HG03457 (cell line): ENCODE data around the gene OTP.

Source experiments
- ATAC-seq: cut with Tn5 transposase; IDR thresholded peaks from one replicate; pipeline ENCODE4 v1.9.1; 2021; ENCODE audit warnings: moderate number of reproducible peaks; ENCODE audit not compliant: unreplicated experiment

Gene OTP

GRCh38 chr5:77637998-77638762 lies at the start of gene OTP:
OTP (minus strand) TSS chr5:77638713; CDS start chr5:77638549, 164 bp downstream.
- no peak for ATAC-seq

- no peak for ATAC-seq
These were observed 44.7 kb upstream of the OTP start for GRCh38 chr5:77683171-77683732.

- ATAC-seq: no peak
These were observed 32.0 kb upstream of the OTP start for GRCh38 chr5:77670526-77670925.

DNA sequence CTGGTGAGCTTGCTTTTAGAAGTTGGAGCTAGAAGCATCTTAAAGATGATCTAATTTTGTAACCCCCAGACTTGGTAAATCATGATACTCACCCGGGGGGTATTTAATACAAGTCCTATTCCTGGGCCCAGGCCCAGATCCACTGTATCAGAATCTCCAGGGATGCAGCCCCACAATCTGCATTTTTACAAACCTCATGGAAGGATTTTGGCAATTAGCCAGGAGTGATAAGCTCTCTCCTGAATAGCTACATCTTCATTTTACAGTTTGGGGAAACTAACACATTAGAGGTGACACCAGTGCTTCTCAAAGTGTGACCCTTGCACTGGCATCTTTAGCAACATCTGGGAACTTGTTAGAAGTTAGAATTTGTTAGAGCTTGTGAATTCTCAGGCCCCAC lies 31.2 kb upstream of the OTP start:
- ATAC-seq: no peak

DNA sequence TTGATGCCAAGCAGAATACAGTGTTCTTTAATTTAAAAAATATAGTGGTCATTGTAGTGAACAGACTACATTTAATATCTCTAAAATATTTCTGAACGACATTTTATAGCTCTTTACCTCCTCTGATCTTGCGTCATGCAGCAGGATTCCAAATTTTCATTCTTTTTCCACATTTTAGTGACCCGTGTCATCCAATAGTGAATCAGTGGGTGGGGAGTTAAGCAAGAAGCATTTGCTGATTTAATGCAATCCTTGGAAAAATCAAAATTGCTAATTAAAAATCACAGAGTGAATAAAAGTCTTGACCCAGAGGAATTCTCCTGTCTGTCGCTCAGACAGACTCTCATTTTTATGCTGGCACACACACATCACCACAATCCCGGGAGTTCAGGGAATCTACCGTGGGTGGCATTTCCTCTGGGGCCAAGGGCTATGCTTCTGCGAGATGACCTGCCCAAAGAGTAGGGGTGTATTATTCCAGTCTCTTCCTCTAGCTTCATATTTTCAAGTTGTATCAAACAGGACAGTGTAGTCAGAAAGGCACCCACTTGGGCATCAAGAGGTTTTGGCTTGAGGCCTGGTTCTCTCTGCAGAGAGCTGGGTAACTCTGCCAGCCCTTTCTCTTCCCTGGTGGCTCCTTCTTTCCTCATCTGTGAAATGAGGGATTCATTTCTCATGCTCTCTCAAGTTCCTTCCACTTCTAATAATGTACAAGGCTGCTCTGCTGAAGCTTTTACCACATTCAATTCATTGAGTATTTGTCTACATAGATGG lies 24.8 kb upstream of the OTP start:
- ATAC-seq: no peak

DNA sequence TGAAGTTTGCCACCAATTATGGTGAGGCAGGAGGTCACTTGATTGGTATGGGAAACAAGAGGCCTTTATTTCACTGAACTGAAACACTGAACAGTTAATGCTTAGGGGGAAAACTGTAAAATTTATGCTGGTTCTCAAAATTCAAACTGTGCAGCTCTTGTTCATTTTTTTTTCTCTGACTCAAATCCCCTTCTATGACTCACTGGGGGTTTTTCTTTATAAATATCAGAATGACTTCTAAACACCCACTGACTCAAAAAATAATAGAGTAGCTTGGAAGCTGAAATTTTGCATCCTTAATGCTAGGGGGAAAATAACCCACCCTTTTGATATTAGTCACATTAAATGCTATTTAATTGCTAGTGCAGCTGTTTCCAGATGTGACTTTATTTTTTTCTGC lies 24.1 kb upstream of the OTP start:
- no peak for ATAC-seq

- no peak for ATAC-seq
These were observed 20.1 kb upstream of the OTP start for GRCh38 chr5:77658662-77659061.

DNA sequence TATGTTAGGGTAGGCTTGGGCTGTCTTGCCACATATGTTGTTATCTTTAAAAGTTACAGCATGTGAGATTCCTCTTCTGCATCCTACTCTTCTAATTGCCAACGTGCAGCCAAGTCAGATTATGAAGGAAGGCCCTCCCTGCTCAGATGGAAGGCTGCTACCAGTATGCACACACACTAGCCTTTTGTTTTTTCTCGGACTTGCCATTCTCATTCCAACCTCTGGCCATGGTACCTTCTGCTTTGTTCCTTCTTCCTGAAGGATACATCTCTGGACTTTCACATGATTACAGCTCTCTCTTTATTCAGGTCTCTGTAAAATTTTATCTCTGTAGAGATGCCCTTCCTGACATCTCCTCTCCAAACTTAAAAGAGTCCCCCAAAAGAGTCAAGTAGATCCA lies 12.8 kb upstream of the OTP start:
- ATAC-seq: no peak

DNA sequence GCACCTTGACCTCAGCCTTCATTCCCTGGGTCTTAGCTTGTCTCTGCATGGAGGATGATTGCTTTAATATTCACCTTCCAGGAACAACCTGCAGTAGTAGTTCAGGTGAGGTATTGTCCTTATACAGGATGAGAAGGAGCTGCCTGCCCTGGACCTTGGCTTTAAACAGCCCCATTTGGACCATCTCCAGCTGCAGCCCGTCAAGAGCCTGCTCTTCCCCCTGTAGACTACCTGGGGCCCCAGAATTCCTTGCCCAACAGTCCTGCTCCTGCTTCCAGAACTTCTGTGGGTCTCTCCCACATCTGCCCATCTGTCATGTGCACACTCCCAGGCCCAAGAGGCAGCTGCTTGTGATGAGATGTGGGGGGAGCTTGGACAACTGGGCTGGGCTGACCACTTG lies 12.2 kb upstream of the OTP start:
- ATAC-seq: no peak

DNA sequence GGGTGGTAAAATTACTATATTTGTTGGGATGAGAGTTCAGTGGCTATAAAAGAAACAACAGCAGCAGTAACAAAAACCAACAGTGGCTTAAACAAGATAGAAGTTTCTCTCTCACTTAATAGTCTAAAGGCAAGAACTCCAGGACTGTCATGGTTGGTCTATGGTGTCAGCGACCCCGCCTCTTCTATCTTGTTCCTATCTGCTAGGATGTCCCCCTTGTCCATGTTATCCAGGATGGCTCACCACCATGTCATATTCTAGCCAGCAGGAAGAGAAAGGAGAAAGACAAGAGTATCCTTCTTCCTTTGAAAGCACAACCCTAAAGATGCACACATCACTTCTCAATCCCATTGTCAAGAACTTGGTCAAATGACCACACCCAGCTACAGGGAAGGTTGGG lies 11.3 kb upstream of the OTP start:
- no peak for ATAC-seq

DNA sequence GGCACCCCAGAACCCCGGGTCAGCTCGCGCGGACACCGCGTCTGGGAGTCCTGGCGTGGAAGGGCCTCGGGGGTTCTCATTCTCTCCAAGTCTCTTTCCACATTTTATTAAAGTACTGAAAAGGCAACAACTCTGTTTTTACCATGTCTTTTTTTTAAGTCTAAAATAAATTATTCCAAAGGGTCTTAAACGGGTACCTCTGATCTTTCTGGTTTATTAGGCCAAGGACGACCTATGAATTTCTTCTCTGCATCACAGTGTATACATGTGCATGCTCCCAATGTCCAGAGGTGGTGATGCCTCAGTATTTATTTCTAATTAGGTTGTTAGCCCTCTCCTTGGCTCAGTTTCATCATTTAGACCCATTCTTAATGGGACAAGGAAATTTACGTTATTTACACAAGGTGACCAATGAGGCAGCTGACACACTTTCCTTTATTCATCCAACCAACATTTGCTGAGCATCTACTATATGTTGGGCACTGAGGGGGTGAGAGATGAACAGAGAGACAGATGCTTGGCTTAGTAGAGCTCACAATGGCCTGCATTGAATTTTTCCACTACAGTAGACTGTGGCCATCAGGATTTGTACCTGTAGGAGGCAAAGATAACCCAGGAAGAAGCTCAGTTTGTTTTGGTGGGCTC lies 7.6 kb upstream of the OTP start:
- ATAC-seq: no peak

DNA sequence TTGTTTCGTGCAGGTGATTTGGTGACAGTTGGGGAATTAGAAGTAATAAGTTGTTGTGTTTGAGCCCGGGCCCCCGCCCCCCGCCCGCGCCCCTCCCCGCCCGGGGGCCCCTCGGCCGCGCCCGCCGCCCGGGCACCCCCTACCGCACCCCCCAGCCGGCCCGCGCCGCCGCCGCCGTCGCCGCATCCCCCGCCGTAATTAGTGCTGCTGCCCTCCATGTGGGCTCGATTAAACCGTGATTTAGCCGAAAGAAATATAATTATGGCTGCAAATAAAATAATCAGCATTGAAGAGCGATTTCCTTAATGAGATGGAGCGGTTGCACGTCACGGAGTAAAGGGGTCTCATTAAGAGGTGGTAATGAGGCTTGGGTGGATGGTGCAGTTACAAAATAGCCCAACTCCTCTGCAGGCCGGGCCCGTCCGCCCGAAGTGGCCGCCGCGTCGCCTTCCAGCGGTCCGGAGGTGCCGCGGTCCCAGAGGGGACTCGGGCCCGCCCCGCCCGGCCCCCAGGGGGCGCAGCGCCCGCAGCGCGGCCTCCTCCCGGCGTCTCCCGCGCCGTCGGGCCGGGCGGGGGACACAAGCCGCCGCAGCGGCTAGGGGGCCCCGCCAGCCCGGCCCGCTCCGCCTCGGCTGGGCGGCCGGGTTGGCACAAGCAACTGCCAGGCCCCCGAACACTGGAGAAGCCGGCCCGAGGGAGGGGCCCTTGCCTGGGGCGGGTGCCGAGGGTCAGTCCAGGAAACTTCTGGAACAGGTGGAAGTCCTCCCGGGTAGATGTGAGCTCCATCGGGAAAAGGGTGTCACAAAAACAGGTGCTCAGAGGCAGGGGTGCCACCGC lies 6.9 kb upstream of the OTP start:
- no peak for ATAC-seq

GRCh38 chr5:77644371-77645157 lies 6.1 kb upstream of the OTP start:
- ATAC-seq: no peak

DNA sequence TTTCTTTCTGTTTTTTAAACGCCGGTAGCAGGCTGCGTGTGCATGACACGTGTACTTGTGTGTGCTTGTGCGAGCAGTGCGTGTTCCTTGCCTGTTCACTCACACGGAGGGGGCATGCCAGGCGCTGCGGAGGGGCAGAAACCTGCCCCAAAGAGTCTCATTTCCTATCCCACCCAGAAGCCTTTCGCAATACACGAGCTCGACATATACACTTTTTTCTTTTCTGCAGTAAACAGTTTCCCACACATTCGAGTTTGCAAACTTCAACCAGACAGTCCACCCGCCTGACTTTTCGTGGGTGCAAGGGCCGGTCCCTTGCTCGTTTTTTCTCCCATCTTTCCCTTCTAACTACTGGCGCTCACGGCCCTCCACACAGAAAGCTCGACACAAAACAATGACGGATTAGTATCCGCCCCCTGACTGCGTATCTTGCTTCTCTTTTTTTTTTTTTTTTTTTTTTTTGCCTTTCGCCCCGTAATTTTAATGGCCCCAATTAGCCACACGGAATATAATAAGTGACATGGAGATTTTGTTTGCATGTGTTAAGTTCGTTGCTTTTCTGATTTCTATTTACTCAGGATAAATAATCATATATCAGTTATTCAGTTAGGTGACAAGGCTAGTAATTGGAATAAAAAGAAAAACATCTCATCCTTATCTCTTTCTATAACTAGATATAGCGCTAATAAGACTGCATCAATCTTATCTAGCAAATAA lies 5.3 kb upstream of the OTP start:
- no peak for ATAC-seq

GRCh38 chr5:77642738-77643653 lies 4.5 kb upstream of the OTP start:
- ATAC-seq: no peak

DNA sequence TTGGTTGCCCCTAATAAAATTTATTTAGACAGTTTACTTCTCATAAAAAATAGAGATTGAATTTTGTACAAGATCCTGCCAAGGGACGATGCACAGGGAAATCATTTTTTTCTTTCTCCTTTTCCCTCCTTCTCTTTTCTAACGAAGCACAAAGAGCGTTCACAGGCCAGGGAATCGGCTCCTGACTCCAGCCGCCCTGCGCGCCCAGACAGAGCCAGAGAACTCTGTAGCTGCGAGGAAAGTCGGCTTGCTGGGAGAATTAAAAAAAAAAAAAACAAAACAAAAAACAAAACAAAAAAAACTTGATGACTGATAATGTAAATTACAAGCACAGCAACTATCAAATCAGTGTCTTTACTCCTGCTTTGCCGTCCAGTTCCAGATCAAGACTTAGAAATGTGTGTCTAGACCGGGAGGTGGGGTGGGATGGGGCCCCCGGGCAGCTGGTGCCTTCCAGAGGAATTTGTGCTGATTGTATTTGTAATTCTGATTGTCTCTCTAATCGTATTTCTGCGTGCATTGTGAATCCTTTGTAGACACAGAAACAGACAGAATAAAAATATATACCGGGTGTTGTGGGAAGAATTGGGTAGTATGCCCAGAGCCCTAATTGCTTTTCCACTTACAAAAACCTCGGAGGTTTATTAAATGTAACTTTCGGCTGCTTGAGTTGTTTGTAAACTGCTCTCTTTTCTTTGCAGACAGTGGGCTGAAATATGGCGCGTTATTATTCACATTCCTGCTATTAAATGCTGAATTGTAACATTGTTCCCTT lies 3.6 kb upstream of the OTP start:
- ATAC-seq: no peak

DNA sequence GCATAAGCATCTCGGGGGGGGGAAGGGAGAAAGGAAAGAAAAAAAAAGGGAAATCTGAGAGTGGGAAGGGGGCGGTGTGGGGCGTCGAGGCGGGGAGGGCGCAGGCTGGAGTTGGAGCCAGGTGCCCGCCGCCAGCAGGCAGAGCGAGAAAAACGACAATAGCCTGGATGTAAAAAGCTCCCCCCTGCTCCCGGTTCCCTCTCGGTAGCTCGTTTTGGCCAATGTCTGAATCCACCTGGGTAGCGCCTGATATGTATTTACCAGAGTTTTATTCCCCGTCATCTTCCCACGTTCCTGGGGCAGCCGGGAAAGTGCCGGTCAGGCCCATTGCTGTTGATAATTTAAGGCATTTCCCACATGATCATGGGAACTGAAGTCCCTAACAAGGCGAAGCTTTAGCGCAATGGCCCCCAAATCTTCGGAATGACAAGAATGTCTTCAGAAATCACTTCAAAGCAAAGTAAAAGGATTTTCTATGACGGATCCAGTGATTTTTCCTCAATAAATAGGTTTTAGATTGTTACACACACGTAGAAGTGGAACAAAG lies 3.0 kb upstream of the OTP start:
- ATAC-seq: no peak
